Measurements from ENCODE around the gene CTXND2.
"Not testable (repeated sequence)": the region's sequence is repeated elsewhere in the genome, so short reads cannot be mapped to it uniquely, and the experiment has no call there.

The CTXND2 gene

GRCh38 chr1:150893336-150893913 is 6.5 kb downstream of the CTXND2 start:
- DNase-seq (no peak), ATAC-seq (no peak)

- DNase-seq (no peak), ATAC-seq (no peak)
Measured at GRCh38 chr1:150895618-150896017, 8.7 kb downstream of the CTXND2 start.

- not testable (repeated sequence) for ATAC-seq, DNase-seq
Measured at GRCh38 chr1:150899795-150900194, 12.9 kb downstream of the CTXND2 start.

- ATAC-seq (no peak), DNase-seq (no peak)
Measured at GRCh38 chr1:150902346-150902745, 15.4 kb downstream of the CTXND2 start.

GRCh38 chr1:150902751-150903150 is 15.8 kb downstream of the CTXND2 start:
- ATAC-seq (no peak), DNase-seq (no peak)

- ATAC-seq, result no peak
- no peak for DNase-seq
Measured at GRCh38 chr1:150905301-150905700, 18.4 kb downstream of the CTXND2 start.

- ATAC-seq (no peak), DNase-seq (no peak)
Measured at GRCh38 chr1:150906329-150906728, 19.4 kb downstream of the CTXND2 start.

GRCh38 chr1:150906813-150907212 is 19.9 kb downstream of the CTXND2 start:
- ATAC-seq, result peak; percentile 72
- no peak for DNase-seq

GRCh38 chr1:150909585-150910180 is 22.7 kb downstream of the CTXND2 start:
- ATAC-seq, result no peak
- no peak for DNase-seq

- no peak for ATAC-seq
- no peak for DNase-seq
Measured at GRCh38 chr1:150912623-150913022, 25.7 kb downstream of the CTXND2 start.

GRCh38 chr1:150917387-150917786 is 30.5 kb downstream of the CTXND2 start:
- DNase-seq (no peak), ATAC-seq (no peak)

GRCh38 chr1:150922519-150922975 is 35.6 kb downstream of the CTXND2 start:
- DNase-seq (peak; percentile 82), ATAC-seq (peak; percentile 94)

- ATAC-seq (no peak), DNase-seq (peak; percentile 13)
Measured at GRCh38 chr1:150925080-150925479, 38.1 kb downstream of the CTXND2 start.

GRCh38 chr1:150926097-150926741 is 39.3 kb downstream of the CTXND2 start, which contains the start of gene SETDB1:
TSS of gene SETDB1 (plus strand) at chr1:150926363. CDS start at chr1:150927715, 1,352 bp downstream.
- peak; percentile 95 for DNase-seq
- peak; percentile 90 for ATAC-seq

- ATAC-seq, result no peak
- no peak for DNase-seq
Measured at GRCh38 chr1:150927624-150928023, 40.7 kb downstream of the CTXND2 start.

- DNase-seq, result no peak
- no peak for ATAC-seq
Measured at GRCh38 chr1:150928286-150928685, 41.4 kb downstream of the CTXND2 start.

GRCh38 chr1:150928775-150929174 is 41.8 kb downstream of the CTXND2 start:
- ATAC-seq, DNase-seq: not testable (repeated sequence)

GRCh38 chr1:150931773-150932172 is 44.8 kb downstream of the CTXND2 start:
- DNase-seq (no peak), ATAC-seq (no peak)

- ATAC-seq, result no peak
- DNase-seq, result no peak
Measured at GRCh38 chr1:150944856-150945255, 57.9 kb downstream of the CTXND2 start.

GRCh38 chr1:150954708-150955107 is 67.8 kb downstream of the CTXND2 start:
- no peak for ATAC-seq
- DNase-seq, result no peak

- ATAC-seq, result no peak
- DNase-seq, result no peak
Measured at GRCh38 chr1:150955280-150955679, 68.3 kb downstream of the CTXND2 start.

- ATAC-seq (no peak), DNase-seq (no peak)
Measured at GRCh38 chr1:150957666-150958065, 70.7 kb downstream of the CTXND2 start.

- ATAC-seq, result no peak
- no peak for DNase-seq
Measured at GRCh38 chr1:150960646-150961045, 73.7 kb downstream of the CTXND2 start.
